ENCODE results near the gene PRAMEF10. TPM values are rescaled to one million over a fixed set of nuclear protein-coding genes. Genes with fewer than 3 reads are reported as not detected.
"Not testable (repeated sequence)": the region's sequence is repeated elsewhere in the genome, so short reads cannot be mapped to it uniquely, and the experiment has no call there.

Gene PRAMEF10
- not detected in 2 replicates for total RNA-seq (2014; rRNA removed; shearing (Covaris generic))

GRCh38 chr1:12898170-12898569 is at the start of gene PRAMEF10:
Gene PRAMEF10, minus strand, starts transcription at chr1:12898270. Its CDS starts 2,423 bp downstream, at chr1:12895847.
- not testable (repeated sequence) for DNase-seq (ENCODE audit: low read depth)

- not testable (repeated sequence) for DNase-seq (ENCODE audit: low read depth)
Observed at GRCh38 chr1:12947480-12947879, 49.4 kb upstream of the PRAMEF10 start, which contains the start of gene PRAMEF6. Gene PRAMEF6, minus strand, starts transcription at chr1:12947580. Its CDS starts 5,062 bp downstream, at chr1:12942518.

- DNase-seq (ENCODE audit: low read depth) = not testable (repeated sequence)
Observed at GRCh38 chr1:12924368-12924767, 26.3 kb upstream of the PRAMEF10 start.

- not testable (repeated sequence) for DNase-seq (ENCODE audit: low read depth)
Observed at GRCh38 chr1:12921749-12922148, 23.7 kb upstream of the PRAMEF10 start.

GRCh38 chr1:12916310-12916709 is 18.2 kb upstream of the PRAMEF10 start, which contains the start of gene PRAMEF7:
Gene PRAMEF7, plus strand, starts transcription at chr1:12916610. Its CDS starts 1,083 bp downstream, at chr1:12917693.
- not testable (repeated sequence) for DNase-seq (ENCODE audit: low read depth)

GRCh38 chr1:12903793-12904572 is 5.9 kb upstream of the PRAMEF10 start:
- not testable (repeated sequence) for DNase-seq (ENCODE audit: low read depth)

- DNase-seq (ENCODE audit: low read depth) = not testable (repeated sequence)
Observed at GRCh38 chr1:12899186-12899585, 1.1 kb upstream of the PRAMEF10 start.

GRCh38 chr1:12886101-12886500 is 12.0 kb downstream of the PRAMEF10 start, which contains the start of gene PRAMEF4:
Gene PRAMEF4, minus strand, starts transcription at chr1:12886201. Its CDS starts 2,807 bp downstream, at chr1:12883394.
- DNase-seq (ENCODE audit: low read depth) = not testable (repeated sequence)

GRCh38 chr1:12878453-12878852 is 19.6 kb downstream of the PRAMEF10 start:
- not testable (repeated sequence) for DNase-seq (ENCODE audit: low read depth)

GRCh38 chr1:12863131-12863880 is 34.8 kb downstream of the PRAMEF10 start:
- not testable (repeated sequence) for DNase-seq (ENCODE audit: low read depth)

GRCh38 chr1:12856786-12857185 is 41.3 kb downstream of the PRAMEF10 start, which contains the start of gene PRAMEF2:
Gene PRAMEF2, plus strand, starts transcription at chr1:12857086. Its CDS starts 1,924 bp downstream, at chr1:12859010.
- DNase-seq (ENCODE audit: low read depth) = not testable (repeated sequence)

- DNase-seq (ENCODE audit: low read depth) = peak; percentile 92
Observed at GRCh38 chr1:12851779-12852178, 46.3 kb downstream of the PRAMEF10 start.

GRCh38 chr1:12848620-12849019 is 49.5 kb downstream of the PRAMEF10 start, which contains the start of gene HNRNPCL1:
Gene HNRNPCL1, minus strand, starts transcription at chr1:12848720. Its CDS starts 431 bp downstream, at chr1:12848289.
- DNase-seq (ENCODE audit: low read depth) = not testable (repeated sequence)

Other genes starting within 250 kb of the PRAMEF10 start
- not detected in 2 replicates for gene AADACL3, start 182.2 kb downstream of the PRAMEF10 start, total RNA-seq (2014; rRNA removed; shearing (Covaris generic))
- gene CFAP107, start 152.1 kb downstream of the PRAMEF10 start, total RNA-seq (2014; rRNA removed; shearing (Covaris generic)) = not detected in 2 replicates
- not detected in 2 replicates for gene PRAMEF12, start 124.5 kb downstream of the PRAMEF10 start, total RNA-seq (2014; rRNA removed; shearing (Covaris generic))
- not detected in 2 replicates for gene PRAMEF1, start 106.9 kb downstream of the PRAMEF10 start, total RNA-seq (2014; rRNA removed; shearing (Covaris generic))
- gene PRAMEF11, start 66.9 kb downstream of the PRAMEF10 start, total RNA-seq (2014; rRNA removed; shearing (Covaris generic)) = not detected in 2 replicates
- gene HNRNPCL1, start 49.5 kb downstream of the PRAMEF10 start, total RNA-seq (2014; rRNA removed; shearing (Covaris generic)) = not detected in 2 replicates
- not detected in 2 replicates for gene PRAMEF2, start 41.2 kb downstream of the PRAMEF10 start, total RNA-seq (2014; rRNA removed; shearing (Covaris generic))
- not detected in 2 replicates for gene PRAMEF4, start 12.1 kb downstream of the PRAMEF10 start, total RNA-seq (2014; rRNA removed; shearing (Covaris generic))
- not detected in 2 replicates for gene PRAMEF7, start 18.3 kb upstream of the PRAMEF10 start, total RNA-seq (2014; rRNA removed; shearing (Covaris generic))
- not detected in 2 replicates for gene PRAMEF6, start 49.3 kb upstream of the PRAMEF10 start, total RNA-seq (2014; rRNA removed; shearing (Covaris generic))
- gene PRAMEF27, start 158.3 kb upstream of the PRAMEF10 start, total RNA-seq (2014; rRNA removed; shearing (Covaris generic)) = not detected in 2 replicates
- gene HNRNPCL3, start 162.5 kb upstream of the PRAMEF10 start, total RNA-seq (2014; rRNA removed; shearing (Covaris generic)) = not detected in 2 replicates
- gene PRAMEF25, start 172.5 kb upstream of the PRAMEF10 start, total RNA-seq (2014; rRNA removed; shearing (Covaris generic)) = not detected in 2 replicates
- gene HNRNPCL2, start 218.6 kb upstream of the PRAMEF10 start, total RNA-seq (2014; rRNA removed; shearing (Covaris generic)) = not detected in 2 replicates